Fibroblast of skin of back (primary cell): ENCODE results near the gene FUZ.

Source experiments
- DNase-seq: peaks from one replicate; pipeline ENCODE4 v3.0.0-alpha.2; 2013

The FUZ gene

DNA sequence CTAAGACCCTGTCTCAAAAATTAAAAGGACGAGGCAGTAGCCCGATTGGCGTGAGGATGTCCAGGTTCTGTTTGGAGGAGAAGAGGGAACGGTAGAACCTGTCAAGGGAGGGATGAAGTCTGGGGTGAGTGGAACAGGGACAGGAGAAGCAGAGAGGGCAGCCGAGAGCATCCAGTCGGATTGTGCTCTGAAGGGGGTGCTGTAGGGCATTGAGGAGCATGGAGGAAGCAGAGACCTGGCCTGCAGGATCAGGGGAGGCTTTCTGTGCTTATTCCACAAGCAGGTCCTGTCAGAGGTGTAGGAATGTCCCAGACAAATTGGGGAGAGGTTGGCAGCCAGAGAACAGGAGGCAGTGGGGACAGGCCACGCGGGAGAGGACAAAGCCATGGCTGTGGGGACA lies 32.2 kb downstream of the FUZ start:
- DNase-seq, result no peak

DNA sequence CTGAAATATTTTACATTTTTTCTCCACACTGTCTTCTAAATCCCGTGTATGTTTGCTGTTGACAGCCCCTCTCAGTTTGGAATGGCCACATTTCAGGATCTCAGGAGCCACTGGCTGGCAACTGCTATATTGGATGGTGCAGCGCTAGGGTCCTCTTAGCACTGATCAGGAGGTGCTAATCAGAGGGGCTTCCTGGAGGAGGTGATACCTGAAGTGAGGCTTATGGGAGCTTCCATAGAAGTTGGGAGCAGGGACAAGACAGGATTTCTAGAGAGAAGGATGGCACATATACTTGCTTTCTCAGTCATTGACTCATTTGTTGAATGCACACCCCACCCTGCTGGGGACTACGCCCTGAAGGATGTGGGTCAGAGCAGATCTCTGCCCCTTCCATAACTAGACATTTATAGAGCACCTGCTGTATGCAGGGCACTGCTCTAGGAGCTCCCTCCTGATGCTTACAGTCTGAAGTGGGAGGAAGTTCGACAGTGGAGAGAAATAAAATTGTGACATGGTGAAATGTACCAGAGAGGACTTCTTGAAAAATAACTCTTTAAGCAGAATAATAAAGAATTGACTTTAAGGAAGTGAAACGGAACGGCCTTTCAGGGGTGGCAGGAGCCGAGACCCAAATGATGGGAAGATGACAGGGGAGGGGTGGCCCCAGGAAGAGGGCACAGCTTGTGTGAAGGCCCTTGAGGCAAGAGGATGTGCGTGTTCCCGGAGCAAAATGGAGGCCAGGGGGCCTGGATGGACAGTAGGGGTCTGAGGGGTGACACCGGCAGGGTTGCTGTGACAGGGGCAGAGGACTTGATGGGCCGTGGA lies 33.1 kb downstream of the FUZ start:
- no peak for DNase-seq

DNA sequence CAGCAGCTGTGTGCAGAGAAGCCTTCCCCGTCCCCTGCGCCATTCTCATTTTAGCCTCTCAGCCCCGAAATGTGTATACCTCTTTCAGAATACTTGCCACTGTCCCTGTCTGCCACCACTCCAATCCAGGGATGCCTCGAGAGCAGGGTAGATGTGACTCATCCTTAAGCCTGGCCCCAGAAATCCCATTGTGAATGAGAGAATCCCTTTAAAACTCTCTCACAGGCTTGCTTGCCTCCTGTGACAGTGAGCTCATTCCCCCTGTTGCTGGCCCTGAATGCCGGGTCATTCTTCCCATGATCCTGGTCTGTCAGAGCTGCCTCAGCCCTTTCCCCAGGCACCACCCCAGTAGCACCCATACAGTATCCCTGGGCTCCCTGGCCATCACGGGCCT lies 36.7 kb downstream of the FUZ start:
- DNase-seq, result no peak

- no peak for DNase-seq
These were observed 37.2 kb downstream of the FUZ start for GRCh38 chr19:49775742-49776370.

DNA sequence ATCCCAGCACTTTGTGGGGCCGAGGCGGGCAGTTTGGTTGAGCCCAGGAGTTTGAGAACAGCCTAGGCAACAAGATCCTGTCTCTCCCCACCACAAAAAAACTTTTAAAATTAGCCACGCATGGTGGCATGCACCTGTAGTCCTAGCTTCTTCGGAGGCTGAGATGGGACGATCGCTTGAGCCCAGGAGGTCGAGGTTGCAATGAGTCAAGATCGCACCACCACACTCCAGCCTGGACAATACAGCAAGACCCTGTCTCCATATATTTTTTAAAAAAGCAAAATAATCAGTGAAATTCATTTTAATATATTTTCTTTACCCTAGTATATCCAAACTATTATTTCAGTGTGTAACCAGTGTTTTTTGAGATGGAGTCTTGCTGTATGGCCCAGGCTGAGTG lies 38.1 kb downstream of the FUZ start:
- DNase-seq, result no peak

- DNase-seq, result no peak
These were observed 39.3 kb downstream of the FUZ start for GRCh38 chr19:49773663-49774350.

DNA sequence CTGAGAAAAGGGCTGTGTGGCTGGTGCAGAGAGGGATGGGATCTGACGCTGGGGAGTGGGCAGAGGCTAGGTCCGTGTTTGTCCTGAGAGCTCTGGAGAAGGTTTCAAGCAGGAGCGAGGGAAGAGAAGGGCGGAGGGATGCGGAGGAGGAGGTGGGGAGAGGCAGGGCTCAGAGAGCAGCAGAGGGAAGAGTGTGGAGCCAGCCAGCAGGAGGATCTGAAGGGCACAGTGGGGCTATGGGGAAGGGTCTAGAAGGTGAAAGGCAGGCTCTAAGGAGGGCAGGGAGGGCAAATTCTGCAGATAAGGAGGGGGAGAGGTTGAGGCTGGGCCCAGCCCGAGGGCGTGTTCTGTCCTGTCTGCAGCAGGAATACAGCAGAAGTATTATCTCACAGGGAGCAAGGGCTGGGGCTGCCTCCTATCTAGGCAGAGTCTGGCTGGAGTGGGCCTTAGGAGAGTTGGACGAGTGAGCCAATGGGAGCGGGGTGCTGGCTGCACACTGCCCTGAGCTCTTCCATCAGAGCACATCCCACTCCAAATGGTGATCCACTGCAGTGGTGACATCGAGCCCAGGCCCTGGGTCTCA lies 40.2 kb downstream of the FUZ start:
- no peak for DNase-seq

- no peak for DNase-seq
These were observed 41.4 kb downstream of the FUZ start for GRCh38 chr19:49771674-49772139.

DNA sequence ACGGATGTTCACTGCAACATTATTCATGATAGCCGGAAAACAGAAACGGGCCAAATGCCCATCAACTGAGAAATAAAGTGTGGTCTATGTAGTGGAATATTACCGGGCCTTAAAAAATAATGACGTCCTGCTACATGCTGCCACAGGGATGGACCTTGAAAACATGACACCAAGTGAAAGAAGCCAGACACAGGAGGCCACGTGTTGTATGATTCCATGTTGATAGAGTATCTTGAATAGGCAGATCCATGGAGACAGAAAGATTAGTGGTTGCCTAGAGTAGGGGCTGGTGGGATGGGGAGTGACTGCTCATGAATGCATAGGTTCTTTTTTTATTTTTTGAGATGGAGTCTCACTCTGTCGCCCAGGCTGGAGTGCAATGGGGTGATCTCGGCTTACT lies 42.6 kb downstream of the FUZ start:
- no peak for DNase-seq

- DNase-seq, result no peak
These were observed 45.0 kb downstream of the FUZ start for GRCh38 chr19:49767967-49768581.

DNA sequence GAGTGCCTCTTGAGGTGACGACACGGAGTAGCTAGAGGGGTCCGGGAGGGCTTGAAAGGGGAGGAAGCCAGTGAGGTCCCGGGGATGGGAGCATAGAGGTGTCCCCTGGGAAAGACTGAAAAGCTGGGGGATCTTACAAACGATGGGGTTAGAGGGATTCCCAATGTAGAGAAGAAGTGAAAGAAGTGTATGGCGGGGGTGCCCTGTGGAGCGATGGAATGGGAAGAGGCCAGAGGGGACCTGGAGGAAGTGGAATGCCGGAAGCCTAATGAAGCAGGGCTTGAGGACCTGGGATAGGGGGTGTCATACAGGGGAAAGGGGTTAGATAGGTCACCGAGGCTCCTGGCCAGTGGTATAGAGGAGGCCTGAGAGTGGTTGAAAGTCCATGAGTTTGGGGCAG lies 45.7 kb downstream of the FUZ start:
- no peak for DNase-seq

- no peak for DNase-seq
These were observed 46.2 kb downstream of the FUZ start, which contains the start of gene AP2A1 for GRCh38 chr19:49766930-49767299. Gene AP2A1 (plus strand): TSS chr19:49767001. CDS start chr19:49767134, 133 bp downstream.

- peak; percentile 100 for DNase-seq
These were observed 46.8 kb downstream of the FUZ start for GRCh38 chr19:49766007-49766929.

DNA sequence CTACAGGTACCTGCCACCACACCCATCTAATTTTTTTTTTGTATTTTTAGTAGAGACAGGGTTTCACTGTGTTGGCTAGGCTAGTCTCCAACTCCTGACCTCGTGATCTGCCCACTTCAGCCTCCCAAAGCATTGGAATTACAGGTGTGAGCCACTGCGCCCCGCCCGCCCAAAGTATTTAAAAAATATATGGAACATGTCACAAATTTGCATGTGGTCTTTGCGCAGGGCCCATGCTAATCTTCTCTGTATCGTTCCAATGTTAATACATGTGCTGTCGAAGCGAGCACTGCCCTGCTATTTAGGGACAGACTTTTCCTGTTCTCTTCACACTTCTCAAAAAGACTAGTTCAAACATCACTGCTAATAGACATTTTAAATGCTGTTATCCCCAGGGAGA lies 48.8 kb downstream of the FUZ start:
- no peak for DNase-seq

- no peak for DNase-seq
These were observed 49.9 kb downstream of the FUZ start, which contains the start of gene TSKS for GRCh38 chr19:49763230-49763629. Gene TSKS (minus strand): TSS chr19:49763306. CDS start chr19:49763247, 59 bp downstream.

- peak; percentile 49 for DNase-seq
These were observed 51.3 kb downstream of the FUZ start for GRCh38 chr19:49761625-49762311.

DNA sequence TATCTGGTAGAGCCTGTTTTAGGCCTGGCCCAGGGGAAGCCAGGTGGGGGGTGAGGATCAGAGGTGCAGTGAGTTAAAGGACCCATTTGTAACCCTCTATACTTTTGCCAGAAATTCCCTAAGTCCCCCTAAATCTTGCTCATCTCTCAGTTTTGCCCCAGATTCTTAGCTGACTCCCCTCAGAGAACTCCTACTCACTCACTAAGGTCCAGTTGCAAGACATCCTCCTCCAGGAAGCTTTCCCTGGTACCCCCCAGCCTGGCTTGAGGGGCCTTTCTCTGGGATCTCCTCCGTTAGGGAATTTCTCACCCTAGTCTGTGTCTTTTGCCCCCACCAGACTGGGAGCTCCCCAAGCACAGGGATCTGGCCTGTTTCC lies 51.9 kb downstream of the FUZ start:
- no peak for DNase-seq

GRCh38 chr19:49758292-49758691 lies 54.8 kb downstream of the FUZ start:
- DNase-seq, result peak; percentile 95
